GM12892 (cell line): ENCODE measurements around the gene NR5A2.

Source experiments
- POLR2A ChIP-seq: IDR thresholded peaks from 2 replicates; pipeline ENCODE4 v1.6.1; 2011; ENCODE audit warnings: low read depth, low read length, control low read depth
- POLR2AphosphoS5 ChIP-seq: IDR thresholded peaks from 2 replicates; pipeline ENCODE4 v1.6.1; 2011; ENCODE audit warnings: low read depth, low read length, control low read depth
- TAF1 ChIP-seq: IDR thresholded peaks from 2 replicates; pipeline ENCODE4 v1.6.1; 2011; ENCODE audit warnings: low read depth, mild to moderate bottlenecking, control low read depth, low read length, borderline replicate concordance

DNA sequence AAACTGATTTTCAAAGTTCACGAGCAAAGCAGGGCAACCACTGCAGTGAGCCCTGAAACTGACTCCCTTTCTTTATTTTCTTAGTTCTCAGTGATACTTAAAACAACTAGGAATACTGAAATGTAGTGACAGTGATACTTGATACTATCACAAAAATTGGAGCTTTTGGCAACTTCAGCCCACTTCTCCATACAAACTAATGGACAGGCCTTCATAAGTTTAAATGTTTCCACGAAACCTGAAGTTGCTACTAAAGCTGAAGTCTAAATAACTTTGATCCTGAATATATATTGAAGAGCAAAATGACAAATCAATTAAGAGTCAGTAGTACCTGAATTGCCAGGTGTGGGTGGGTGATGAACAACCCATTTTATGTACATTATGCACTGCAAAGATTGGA is 10.0 kb downstream of the NR5A2 start:
- TF ChIP-seq POLR2A (no peak), POLR2AphosphoS5 (no peak), TAF1 (no peak)
